HUES6 (cell line): ENCODE measurements around the gene NECTIN2.
"Not testable (repeated sequence)": the region's sequence is repeated elsewhere in the genome, so short reads cannot be mapped to it uniquely, and the experiment has no call there.

Experiments used
- H3K27ac ChIP-seq: 2 replicates; pipeline ENCODE4 v1.7.0; 2013; ENCODE audit warnings: low read depth, mild to moderate bottlenecking, low read length, inconsistent platforms
- H3K27me3 ChIP-seq: 2 replicates; pipeline ENCODE4 v1.6.1; 2013; ENCODE audit warnings: low read length; ENCODE audit not compliant: control insufficient read depth, insufficient read depth
- H3K36me3 ChIP-seq: 2 replicates; pipeline ENCODE4 v1.6.1; 2013; ENCODE audit warnings: low read length; ENCODE audit not compliant: control insufficient read depth, insufficient read depth
- H3K4me1 ChIP-seq: 2 replicates; pipeline ENCODE4 v1.6.1; 2013; ENCODE audit warnings: low read length; ENCODE audit not compliant: control insufficient read depth, insufficient read depth
- H3K4me3 ChIP-seq: 2 replicates; pipeline ENCODE4 v1.5.1; 2013; ENCODE audit warnings: low read depth, low read length
- H3K9ac ChIP-seq: one replicate; pipeline ENCODE4 v1.6.1; 2013; ENCODE audit warnings: mild to moderate bottlenecking, low read length
- H3K9me3 ChIP-seq: 2 replicates; pipeline ENCODE4 v1.6.1; 2013; ENCODE audit warnings: low read depth, low read length; ENCODE audit not compliant: control insufficient read depth, insufficient read depth

NECTIN2 gene

DNA sequence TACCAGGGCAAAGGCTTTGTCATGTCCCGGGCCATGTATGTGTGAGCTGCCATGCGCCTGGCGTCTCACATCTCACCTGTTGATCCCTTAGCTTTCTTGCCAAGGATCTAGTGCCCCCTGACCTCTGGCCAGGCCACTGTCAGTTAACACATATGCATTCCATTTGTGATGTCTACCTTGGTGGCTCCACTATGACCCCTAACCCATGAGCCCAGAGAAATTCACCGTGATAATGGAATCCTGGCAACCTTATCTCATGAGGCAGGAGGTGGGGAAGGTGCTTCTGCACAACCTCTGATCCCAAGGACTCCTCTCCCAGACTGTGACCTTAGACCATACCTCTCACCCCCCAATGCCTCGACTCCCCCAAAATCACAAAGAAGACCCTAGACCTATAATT lies 42.2 kb downstream of the NECTIN2 start:
- peaks cover 54% of the 10 kb centered on the region for H3K36me3 ChIP-seq
- H3K27ac ChIP-seq, H3K27me3 ChIP-seq, H3K9ac ChIP-seq, H3K4me1 ChIP-seq, H3K4me3 ChIP-seq, H3K9me3 ChIP-seq: not testable (repeated sequence)

DNA sequence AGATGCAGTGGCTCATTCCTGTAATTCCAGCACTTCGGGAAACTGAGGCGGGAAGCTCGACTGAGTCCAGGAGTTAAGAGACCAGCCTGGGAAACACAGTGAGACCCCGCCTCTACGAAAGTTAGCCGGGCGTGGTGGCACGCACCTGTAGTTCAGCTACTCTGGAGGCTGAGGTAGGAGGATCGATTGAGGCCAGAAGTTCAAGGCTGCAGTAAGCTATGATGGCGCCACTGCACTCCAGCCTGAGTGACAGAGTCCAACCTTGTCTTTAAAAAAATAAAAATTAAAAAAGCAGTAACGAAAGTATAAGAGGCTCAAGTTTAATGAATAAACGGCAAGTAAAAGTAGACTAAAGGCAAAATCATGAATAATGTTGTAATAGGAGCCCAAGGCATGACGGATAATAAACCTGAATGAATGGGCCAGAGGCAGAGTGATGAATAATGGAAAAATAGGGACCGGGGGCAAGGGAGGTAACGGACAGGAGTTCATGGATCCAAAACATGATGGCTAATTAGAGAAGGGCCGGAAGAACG lies 43.8 kb downstream of the NECTIN2 start:
- Histone ChIP-seq H3K9ac (peak overlapping the region; percentile 60), H3K9me3 (no peaks in the 10 kb centered on the region), H3K36me3 (peaks cover 57% of the 10 kb centered on the region), H3K27me3 (no peaks in the 10 kb centered on the region), H3K4me1 (peaks cover 9% of the 10 kb centered on the region), H3K4me3 (peak overlapping the region; percentile 56), H3K27ac (peak overlapping the region; percentile 26; the same call in 1 of the 2 replicates)

DNA sequence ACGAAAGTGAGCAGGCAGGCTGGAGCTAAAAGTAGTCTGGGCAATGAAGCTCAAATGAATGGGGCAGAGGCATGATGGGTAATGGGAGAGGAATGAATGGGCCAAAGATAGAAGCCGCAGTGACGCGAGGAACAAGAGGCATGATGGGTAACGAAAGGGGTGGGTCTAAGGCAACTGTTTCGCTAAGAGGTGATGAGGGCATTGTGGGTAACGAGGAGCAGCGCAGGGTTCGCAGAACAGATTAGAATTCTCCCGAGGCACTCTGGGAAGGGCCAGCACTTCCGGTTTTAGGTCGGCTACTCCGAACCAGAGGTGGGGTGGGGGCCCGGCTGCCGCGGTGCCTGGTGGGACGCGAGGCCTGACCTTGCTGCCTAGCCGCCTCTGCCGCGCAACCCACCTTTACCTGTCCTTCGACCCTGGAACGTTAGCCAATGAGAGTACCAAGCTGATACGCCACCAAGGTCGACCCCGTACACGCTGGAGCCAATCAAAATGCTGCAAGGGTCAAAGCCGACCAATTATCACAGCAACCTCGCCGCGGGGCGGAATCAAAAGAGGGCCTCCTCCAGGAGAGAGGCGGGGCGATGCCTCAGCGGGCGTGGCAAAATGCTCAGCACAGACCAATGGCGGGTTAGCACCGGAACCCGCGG lies 44.4 kb downstream of the NECTIN2 start:
- H3K4me1 ChIP-seq, result peaks cover 9% of the 10 kb centered on the region
- peak overlapping the region; percentile 56 for H3K4me3 ChIP-seq
- H3K9me3 ChIP-seq, result no peaks in the 10 kb centered on the region
- H3K27ac ChIP-seq, result peak overlapping the region; percentile 26; the same call in 1 of the 2 replicates
- peak overlapping the region; percentile 60 for H3K9ac ChIP-seq
- no peaks in the 10 kb centered on the region for H3K27me3 ChIP-seq
- peaks cover 62% of the 10 kb centered on the region for H3K36me3 ChIP-seq

DNA sequence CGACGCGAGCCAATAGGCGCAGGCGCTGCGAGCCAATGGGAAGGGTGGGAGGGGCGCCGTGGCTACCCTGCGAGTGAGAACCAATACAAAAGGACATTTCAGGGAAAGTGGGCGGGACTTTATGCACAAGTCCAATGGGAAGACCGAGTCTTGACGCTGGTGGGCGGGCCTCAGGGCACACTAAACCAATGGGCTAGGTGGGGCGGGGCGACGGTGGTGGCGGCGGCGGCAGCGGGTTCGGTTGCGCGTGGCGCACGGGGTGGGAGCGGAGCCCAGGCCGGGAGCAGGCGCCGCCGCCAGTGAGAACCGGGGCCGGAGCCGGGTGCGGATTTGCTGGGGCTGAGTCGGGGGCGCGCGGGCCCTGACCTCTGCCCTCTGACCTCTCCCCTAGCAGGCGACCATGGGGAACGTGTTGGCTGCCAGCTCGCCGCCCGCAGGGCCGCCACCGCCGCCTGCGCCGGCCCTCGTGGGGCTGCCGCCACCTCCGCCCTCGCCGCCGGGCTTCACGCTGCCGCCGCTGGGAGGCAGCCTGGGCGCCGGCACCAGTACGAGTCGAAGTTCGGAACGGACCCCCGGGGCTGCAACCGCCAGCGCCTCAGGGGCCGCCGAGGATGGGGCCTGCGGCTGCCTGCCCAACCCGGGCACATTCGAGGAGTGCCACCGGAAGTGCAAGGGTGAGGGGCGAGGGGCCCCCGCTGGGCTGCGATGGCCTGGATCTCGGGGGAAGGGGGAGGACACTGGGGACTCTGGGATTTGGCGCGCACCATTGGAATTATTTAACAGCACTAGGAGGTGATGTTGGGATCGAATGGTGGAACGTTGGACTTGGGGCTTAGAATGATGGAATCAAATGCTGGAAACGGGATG lies 45.2 kb downstream of the NECTIN2 start, which contains the start of gene TOMM40:
Gene TOMM40, plus strand, starts transcription at position 239 of the 867 bp plus-strand sequence. Its CDS starts 162 bp downstream, at position 401.
- H3K9ac ChIP-seq, result peak within 1 kb of the TSS; percentile 98
- H3K27me3 ChIP-seq, result no peaks in the 10 kb centered on the region
- H3K36me3 ChIP-seq, result peaks cover 61% of the 10 kb centered on the region
- H3K9me3 ChIP-seq, result no peaks in the 10 kb centered on the region
- peaks cover 9% of the 10 kb centered on the region for H3K4me1 ChIP-seq
- H3K27ac ChIP-seq, result peak within 1 kb of the TSS; percentile 64; the same call in 1 of the 2 replicates
- peak within 1 kb of the TSS; percentile 89 for H3K4me3 ChIP-seq

DNA sequence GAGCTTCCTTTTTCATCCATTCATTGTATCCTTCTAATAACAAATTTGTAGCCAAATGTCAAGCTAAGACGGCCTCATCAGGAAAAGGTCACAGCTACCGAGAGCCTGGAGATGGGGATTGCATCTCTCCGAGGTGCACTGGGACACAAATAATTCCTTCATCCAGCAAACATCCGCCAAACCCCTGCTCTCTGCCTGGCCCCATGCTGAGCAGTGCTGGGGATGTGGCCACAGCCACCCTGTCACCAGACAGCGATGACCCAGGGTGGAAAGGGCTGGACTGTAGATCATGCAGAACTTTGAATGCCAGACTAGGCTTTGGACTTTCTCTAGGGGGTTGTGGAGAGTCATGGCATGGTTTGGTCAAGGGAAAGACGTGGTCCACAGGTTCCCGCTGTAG lies 46.8 kb downstream of the NECTIN2 start:
- Histone ChIP-seq H3K36me3 (peaks cover 64% of the 10 kb centered on the region), H3K27ac (no peak overlapping the region), H3K4me3 (0 out of 2 replicates have a peak overlapping the region, but pooled peaks have one; percentile 89), H3K9me3 (no peaks in the 10 kb centered on the region), H3K4me1 (peaks cover 9% of the 10 kb centered on the region), H3K9ac (peak overlapping the region; percentile 98), H3K27me3 (no peaks in the 10 kb centered on the region)

- no peak overlapping the region for H3K27ac ChIP-seq
- H3K4me3 ChIP-seq, result no peak overlapping the region
- peaks cover 9% of the 10 kb centered on the region for H3K4me1 ChIP-seq
- H3K36me3 ChIP-seq, result peaks cover 64% of the 10 kb centered on the region
- H3K27me3 ChIP-seq, result no peaks in the 10 kb centered on the region
- H3K9ac ChIP-seq, result no peak overlapping the region
- no peaks in the 10 kb centered on the region for H3K9me3 ChIP-seq
Measured at GRCh38 chr19:44893332-44894051, 47.4 kb downstream of the NECTIN2 start.

GRCh38 chr19:44894052-44894400 lies 47.9 kb downstream of the NECTIN2 start:
- Histone ChIP-seq H3K36me3 (peaks cover 64% of the 10 kb centered on the region), H3K9me3 (no peaks in the 10 kb centered on the region), H3K4me3 (no peak overlapping the region), H3K27me3 (no peaks in the 10 kb centered on the region), H3K9ac (no peak overlapping the region), H3K4me1 (peaks cover 9% of the 10 kb centered on the region), H3K27ac (no peak overlapping the region)

DNA sequence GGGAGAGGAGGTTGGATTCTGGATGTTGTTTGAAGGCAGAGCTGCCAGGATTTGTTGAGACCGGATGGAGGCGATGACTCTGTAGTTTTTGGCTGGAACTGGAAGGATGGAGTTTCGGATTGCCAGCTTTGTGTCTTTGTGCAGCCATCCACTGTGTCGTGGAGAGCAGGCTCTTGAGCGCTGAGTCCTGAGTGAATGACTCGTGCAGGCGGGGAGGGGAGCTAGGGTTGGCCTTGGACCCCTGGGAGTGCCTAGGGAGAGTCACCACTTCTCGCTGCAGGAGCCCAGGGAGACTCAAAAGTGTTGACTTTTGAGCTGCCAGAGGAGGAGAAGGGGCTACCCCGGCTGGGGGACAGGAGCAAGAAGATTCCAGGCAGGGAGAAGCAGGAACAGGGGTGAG lies 48.8 kb downstream of the NECTIN2 start:
- no peak overlapping the region for H3K9ac ChIP-seq
- no peak overlapping the region for H3K4me3 ChIP-seq
- H3K4me1 ChIP-seq, result peaks cover 6% of the 10 kb centered on the region
- no peaks in the 10 kb centered on the region for H3K9me3 ChIP-seq
- H3K27ac ChIP-seq, result no peak overlapping the region
- H3K27me3 ChIP-seq, result no peaks in the 10 kb centered on the region
- peaks cover 73% of the 10 kb centered on the region for H3K36me3 ChIP-seq

DNA sequence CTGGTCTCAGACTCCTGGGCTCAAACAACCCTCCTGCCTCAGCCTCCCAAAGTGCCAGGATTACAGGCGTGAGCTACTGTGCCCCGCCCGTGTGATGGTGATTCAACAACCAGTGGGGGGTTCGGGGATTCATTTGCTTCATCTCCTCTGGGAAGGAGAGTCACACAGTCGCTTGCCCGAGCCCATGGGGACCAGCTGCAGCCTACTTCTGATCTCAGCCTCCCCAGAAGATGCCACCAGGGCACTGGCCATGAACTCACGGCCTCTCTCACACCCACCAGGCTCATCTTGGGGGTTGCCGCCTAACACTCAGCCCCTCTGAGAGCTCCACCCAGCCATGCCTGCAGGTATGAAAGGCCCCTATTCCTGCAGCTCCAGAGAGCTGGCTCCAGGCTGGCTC lies 51.7 kb downstream of the NECTIN2 start:
- Histone ChIP-seq H3K27ac (no peak overlapping the region), H3K4me1 (no peaks in the 10 kb centered on the region), H3K27me3 (no peaks in the 10 kb centered on the region), H3K9ac (no peak overlapping the region), H3K4me3 (no peak overlapping the region), H3K36me3 (peaks cover 94% of the 10 kb centered on the region), H3K9me3 (no peaks in the 10 kb centered on the region)

DNA sequence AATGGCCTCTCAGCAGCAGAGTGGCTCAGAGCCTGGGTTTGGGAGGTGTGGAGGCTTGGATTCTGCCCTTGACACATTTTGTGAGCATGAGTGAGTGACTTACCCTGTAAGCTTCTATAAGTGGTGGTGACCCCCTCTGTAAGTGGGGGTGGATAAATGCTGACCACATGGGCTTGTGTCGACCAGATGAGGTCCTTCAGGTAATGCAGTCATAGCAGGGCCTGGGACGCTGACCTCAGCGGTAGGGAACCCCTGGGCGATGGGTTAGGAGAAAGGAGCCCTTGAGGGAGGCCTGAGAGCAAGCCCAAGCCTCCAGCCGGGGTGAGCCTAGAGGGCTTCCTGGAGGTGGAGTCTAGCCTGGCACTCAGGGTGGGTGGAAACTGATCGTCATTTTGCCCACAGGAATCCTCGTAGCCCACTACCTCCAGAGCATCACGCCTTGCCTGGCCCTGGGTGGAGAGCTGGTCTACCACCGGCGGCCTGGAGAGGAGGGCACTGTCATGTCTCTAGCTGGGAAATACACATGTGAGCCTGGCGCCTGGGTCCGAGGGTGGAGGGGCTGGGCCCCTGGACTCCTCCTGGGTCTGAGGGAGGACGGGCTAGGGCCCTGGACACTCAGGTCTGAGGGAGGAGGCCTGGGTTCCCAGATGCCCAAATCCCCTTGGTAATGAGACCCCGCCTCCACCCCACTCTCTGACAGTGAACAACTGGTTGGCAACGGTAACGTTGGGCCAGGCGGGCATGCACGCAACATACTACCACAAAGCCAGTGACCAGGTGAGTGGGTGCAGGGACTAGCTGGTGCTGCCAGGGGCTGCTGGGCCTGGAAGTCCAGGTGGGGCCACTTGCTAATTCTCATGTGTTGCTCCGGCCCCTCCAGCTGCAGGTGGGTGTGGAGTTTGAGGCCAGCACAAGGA lies 54.5 kb downstream of the NECTIN2 start:
- Histone ChIP-seq H3K4me3 (no peak overlapping the region), H3K4me1 (peaks cover 8% of the 10 kb centered on the region; the same call in 1 of the 2 replicates), H3K36me3 (peaks cover 70% of the 10 kb centered on the region), H3K27me3 (no peaks in the 10 kb centered on the region), H3K9ac (no peak overlapping the region), H3K9me3 (no peaks in the 10 kb centered on the region), H3K27ac (no peak overlapping the region)
